ENCODE data around the gene ARHGEF28. TPM values are rescaled to one million over a fixed set of nuclear protein-coding genes. Genes with fewer than 3 reads are reported as not detected.
A peak's percentile ranks its signal among the peaks of the same experiment; 100 is the strongest.

Gene ARHGEF28
- total and polyA plus RNA-seq, 7 experiments from 2014 or later: 0.03 to 0.47 TPM; not detected in 5

DNA sequence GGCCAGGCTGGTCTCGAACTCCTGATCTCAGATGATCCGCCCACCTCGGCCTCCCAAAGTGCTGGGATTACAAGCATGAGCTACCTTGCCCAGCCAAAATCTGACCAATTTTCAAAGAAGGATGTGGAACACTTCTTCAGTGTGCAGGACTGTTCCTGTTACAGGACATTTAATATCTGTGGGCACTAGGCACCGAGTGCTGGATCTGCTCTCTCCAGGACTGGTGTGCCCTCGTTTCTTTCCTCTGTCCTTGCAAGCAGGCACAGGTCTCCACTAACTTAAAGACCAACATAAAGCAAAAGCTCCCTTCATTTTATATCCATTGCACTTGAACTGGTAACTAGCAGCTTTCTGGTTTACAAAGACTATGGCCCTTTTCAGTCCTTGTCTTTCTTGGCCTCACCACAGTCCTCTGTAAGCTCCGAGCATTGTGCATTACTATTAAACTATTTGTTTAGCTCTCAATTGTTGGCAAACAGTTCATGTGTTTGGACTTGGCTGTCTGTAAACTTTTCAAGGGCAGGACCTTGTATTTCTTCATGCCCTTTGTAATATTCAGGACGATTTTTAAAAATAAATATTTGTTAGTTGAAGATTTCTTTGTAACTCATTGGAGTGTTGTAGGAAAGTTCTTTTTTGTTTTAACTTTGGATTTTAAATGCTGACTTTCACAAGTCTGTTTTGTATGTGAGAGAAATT lies 37.3 kb downstream of the ARHGEF28 start:
- H3K4me3 ChIP-seq (ENCODE audit: low read length): no peak overlapping the region
- no peaks in the 10 kb centered on the region for H3K36me3 ChIP-seq (ENCODE audit: control insufficient read depth in 2 of 3, insufficient read depth in 3 of 3, low read length in 3 of 3)
- ATAC-seq (no peak), DNase-seq (no peak)
- CTCF ChIA-PET: no interaction called here
- no peak overlapping the region for H3K27ac Mint-ChIP-seq
- no peaks in the 10 kb centered on the region for H3K36me3 Mint-ChIP-seq
- POLR2A ChIA-PET: no interaction called here
- no peak overlapping the region for H3K4me3 Mint-ChIP-seq
- intact Hi-C loops (cut with micrococcal nuclease): no loop called here
- H3K4me1 Mint-ChIP-seq: peaks cover 0 to 4% (median 0%) of the 10 kb centered on the region in 7 donors
- H3K4me1 ChIP-seq (ENCODE audit: control insufficient read depth in 2 of 2, insufficient read depth in 2 of 2, low read length in 2 of 2): peaks cover 0 to 7% of the 10 kb centered on the region in 2 donors
- H3K9me3 ChIP-seq (ENCODE audit: control insufficient read depth in 2 of 3, low read length in 3 of 3): no peaks in the 10 kb centered on the region
- H3K27me3 Mint-ChIP-seq: peaks cover 7 to 38% (median 24%) of the 10 kb centered on the region in 5 donors
- H3K9me3 Mint-ChIP-seq: peaks cover 0 to 6% (median 0%) of the 10 kb centered on the region in 11 donors
- no peaks in the 10 kb centered on the region for H3K27me3 ChIP-seq (ENCODE audit: control insufficient read depth in 2 of 2, insufficient read depth in 2 of 2, low read length in 2 of 2)
- no peak overlapping the region for H3K27ac ChIP-seq (ENCODE audit: low read depth, low read length)

GRCh38 chr5:73663860-73664240 lies 37.9 kb downstream of the ARHGEF28 start:
- Mint-ChIP-seq H3K4me1 (peaks cover 0 to 4% (median 0%) of the 10 kb centered on the region in 7 donors), H3K4me3 (no peak overlapping the region), H3K27me3 (peaks cover 5 to 40% (median 23%) of the 10 kb centered on the region in 5 donors), H3K9me3 (peaks cover 0 to 6% (median 0%) of the 10 kb centered on the region in 11 donors), H3K36me3 (no peaks in the 10 kb centered on the region), H3K27ac (no peak overlapping the region)
- Histone ChIP-seq H3K27me3 (ENCODE audit: control insufficient read depth in 2 of 2, insufficient read depth in 2 of 2, low read length in 2 of 2) (no peaks in the 10 kb centered on the region), H3K36me3 (ENCODE audit: control insufficient read depth in 2 of 3, insufficient read depth in 3 of 3, low read length in 3 of 3) (no peaks in the 10 kb centered on the region), H3K4me3 (ENCODE audit: low read length) (no peak overlapping the region), H3K9me3 (ENCODE audit: control insufficient read depth in 2 of 3, low read length in 3 of 3) (no peaks in the 10 kb centered on the region), H3K4me1 (ENCODE audit: control insufficient read depth in 2 of 2, insufficient read depth in 2 of 2, low read length in 2 of 2) (peaks cover 0 to 7% of the 10 kb centered on the region in 2 donors), H3K27ac (ENCODE audit: low read depth, low read length) (no peak overlapping the region)
- ChIA-PET POLR2A (no interaction called here), CTCF (no interaction called here)
- ATAC-seq: no peak
- intact Hi-C loops (cut with micrococcal nuclease): no loop called here
- no peak for DNase-seq

DNA sequence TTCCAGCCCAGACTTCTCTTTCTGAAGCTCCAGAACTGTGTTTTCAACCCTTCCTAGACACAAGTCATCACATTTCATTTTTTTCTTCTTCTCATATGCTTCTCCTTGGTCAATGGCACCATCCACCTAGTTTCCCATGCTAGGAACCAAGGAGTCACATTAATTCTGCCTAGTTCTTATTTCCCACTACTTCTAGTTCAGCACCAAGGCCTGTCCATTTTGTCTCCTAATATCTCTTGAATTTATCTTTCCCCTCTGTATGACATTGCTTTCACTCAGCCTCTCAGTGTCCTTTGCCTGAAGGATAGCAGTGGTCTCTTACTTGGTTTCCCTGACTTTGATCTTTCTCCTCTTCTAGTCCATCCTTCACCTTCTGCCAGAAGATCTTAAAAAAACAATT lies 38.8 kb downstream of the ARHGEF28 start:
- Histone ChIP-seq H3K27ac (ENCODE audit: low read depth, low read length) (no peak overlapping the region), H3K36me3 (ENCODE audit: control insufficient read depth in 2 of 3, insufficient read depth in 3 of 3, low read length in 3 of 3) (no peaks in the 10 kb centered on the region), H3K4me3 (ENCODE audit: low read length) (no peak overlapping the region), H3K9me3 (ENCODE audit: control insufficient read depth in 2 of 3, low read length in 3 of 3) (no peaks in the 10 kb centered on the region), H3K4me1 (ENCODE audit: control insufficient read depth in 2 of 2, insufficient read depth in 2 of 2, low read length in 2 of 2) (peaks cover 0 to 7% of the 10 kb centered on the region in 2 donors), H3K27me3 (ENCODE audit: control insufficient read depth in 2 of 2, insufficient read depth in 2 of 2, low read length in 2 of 2) (no peaks in the 10 kb centered on the region)
- ChIA-PET CTCF (no interaction called here), POLR2A (no interaction called here)
- DNase-seq (no peak), ATAC-seq (no peak)
- no peak overlapping the region for H3K27ac Mint-ChIP-seq
- no peak overlapping the region for H3K4me3 Mint-ChIP-seq
- H3K4me1 Mint-ChIP-seq: peaks cover 0 to 4% (median 0%) of the 10 kb centered on the region in 7 donors
- intact Hi-C loops (cut with micrococcal nuclease): no loop called here
- H3K9me3 Mint-ChIP-seq: peaks cover 0 to 6% (median 0%) of the 10 kb centered on the region in 11 donors
- H3K36me3 Mint-ChIP-seq: no peaks in the 10 kb centered on the region
- H3K27me3 Mint-ChIP-seq: peaks cover 5 to 40% (median 23%) of the 10 kb centered on the region in 5 donors

GRCh38 chr5:73666891-73667290 lies 40.9 kb downstream of the ARHGEF28 start:
- CTCF ChIA-PET: no interaction called here
- no peak overlapping the region for H3K27ac Mint-ChIP-seq

DNA sequence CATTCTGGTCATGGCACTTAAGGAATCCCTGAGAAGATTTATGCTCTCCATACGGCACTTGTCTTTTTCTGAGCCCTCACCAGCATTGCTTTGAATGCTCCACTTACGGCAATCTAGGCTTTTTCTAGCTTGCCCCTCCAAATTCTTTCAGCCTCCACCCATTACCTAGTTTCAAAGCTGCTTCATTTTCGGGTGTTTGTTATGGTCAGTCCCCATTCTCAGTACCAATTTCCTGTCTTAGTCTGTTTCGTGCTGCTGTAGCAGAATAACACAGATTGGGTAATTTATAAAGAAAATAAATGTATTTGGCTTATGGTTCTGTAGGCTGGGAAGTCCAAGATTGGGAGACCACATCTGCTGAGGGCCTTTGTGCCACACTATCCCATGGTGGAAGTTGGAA lies 42.0 kb downstream of the ARHGEF28 start:
- Mint-ChIP-seq H3K4me3 (peak overlapping the region in 1 of 10 donors; percentile 11), H3K27ac (no peak overlapping the region), H3K27me3 (peaks cover 9 to 40% (median 25%) of the 10 kb centered on the region in 5 donors), H3K36me3 (no peaks in the 10 kb centered on the region), H3K9me3 (peaks cover 0 to 6% (median 0%) of the 10 kb centered on the region in 11 donors), H3K4me1 (peaks cover 0 to 4% (median 0%) of the 10 kb centered on the region in 7 donors)
- Histone ChIP-seq H3K4me1 (ENCODE audit: control insufficient read depth in 2 of 2, insufficient read depth in 2 of 2, low read length in 2 of 2) (peaks cover 0 to 7% of the 10 kb centered on the region in 2 donors), H3K27ac (ENCODE audit: low read depth, low read length) (no peak overlapping the region), H3K9me3 (ENCODE audit: control insufficient read depth in 2 of 3, low read length in 3 of 3) (no peaks in the 10 kb centered on the region), H3K36me3 (ENCODE audit: control insufficient read depth in 2 of 3, insufficient read depth in 3 of 3, low read length in 3 of 3) (no peaks in the 10 kb centered on the region), H3K27me3 (ENCODE audit: control insufficient read depth in 2 of 2, insufficient read depth in 2 of 2, low read length in 2 of 2) (no peaks in the 10 kb centered on the region), H3K4me3 (ENCODE audit: low read length) (no peak overlapping the region)
- ATAC-seq (no peak), DNase-seq (no peak)
- ChIA-PET CTCF (no interaction called here), POLR2A (no interaction called here)
- intact Hi-C loops (cut with micrococcal nuclease): no loop called here

More at GRCh38 chr5:73666891-73667290, 40.9 kb downstream of the ARHGEF28 start:
- DNase-seq (no peak), ATAC-seq (no peak)
- Histone ChIP-seq H3K9me3 (ENCODE audit: control insufficient read depth in 2 of 3, low read length in 3 of 3) (no peaks in the 10 kb centered on the region), H3K36me3 (ENCODE audit: control insufficient read depth in 2 of 3, insufficient read depth in 3 of 3, low read length in 3 of 3) (no peaks in the 10 kb centered on the region), H3K27me3 (ENCODE audit: control insufficient read depth in 2 of 2, insufficient read depth in 2 of 2, low read length in 2 of 2) (no peaks in the 10 kb centered on the region), H3K27ac (ENCODE audit: low read depth, low read length) (no peak overlapping the region), H3K4me3 (ENCODE audit: low read length) (no peak overlapping the region), H3K4me1 (ENCODE audit: control insufficient read depth in 2 of 2, insufficient read depth in 2 of 2, low read length in 2 of 2) (peaks cover 0 to 7% of the 10 kb centered on the region in 2 donors)
- peaks cover 0 to 4% (median 0%) of the 10 kb centered on the region in 7 donors for H3K4me1 Mint-ChIP-seq
- peaks cover 0 to 6% (median 0%) of the 10 kb centered on the region in 11 donors for H3K9me3 Mint-ChIP-seq
- no peak overlapping the region for H3K4me3 Mint-ChIP-seq
- intact Hi-C loops (cut with micrococcal nuclease): no loop called here
- peaks cover 5 to 40% (median 20%) of the 10 kb centered on the region in 5 donors for H3K27me3 Mint-ChIP-seq
- POLR2A ChIA-PET: no interaction called here
- H3K36me3 Mint-ChIP-seq: no peaks in the 10 kb centered on the region

GRCh38 chr5:73668486-73669111 lies 42.6 kb downstream of the ARHGEF28 start:
- peaks cover 0 to 6% (median 0%) of the 10 kb centered on the region in 11 donors for H3K9me3 Mint-ChIP-seq
- no peak for DNase-seq
- CTCF ChIA-PET: no interaction called here
- no peak overlapping the region for H3K4me3 Mint-ChIP-seq
- H3K36me3 Mint-ChIP-seq: no peaks in the 10 kb centered on the region
- POLR2A ChIA-PET: no interaction called here
- no peak overlapping the region for H3K27ac ChIP-seq (ENCODE audit: low read depth, low read length)
- no peaks in the 10 kb centered on the region for H3K36me3 ChIP-seq (ENCODE audit: control insufficient read depth in 2 of 3, insufficient read depth in 3 of 3, low read length in 3 of 3)
- no peaks in the 10 kb centered on the region for H3K27me3 ChIP-seq (ENCODE audit: control insufficient read depth in 2 of 2, insufficient read depth in 2 of 2, low read length in 2 of 2)
- no peak overlapping the region for H3K4me3 ChIP-seq (ENCODE audit: low read length)
- ATAC-seq: no peak
- H3K4me1 ChIP-seq (ENCODE audit: control insufficient read depth in 2 of 2, insufficient read depth in 2 of 2, low read length in 2 of 2): peaks cover 0 to 7% of the 10 kb centered on the region in 2 donors
- peaks cover 9 to 40% (median 25%) of the 10 kb centered on the region in 5 donors for H3K27me3 Mint-ChIP-seq
- intact Hi-C loops (cut with micrococcal nuclease): no loop called here
- H3K27ac Mint-ChIP-seq: no peak overlapping the region
- H3K4me1 Mint-ChIP-seq: peaks cover 0 to 4% (median 0%) of the 10 kb centered on the region in 7 donors
- H3K9me3 ChIP-seq (ENCODE audit: control insufficient read depth in 2 of 3, low read length in 3 of 3): no peaks in the 10 kb centered on the region

All from naive thymus-derived CD4-positive, alpha-beta T cell (primary cell).